Thyroid gland (tissue), 4 donors: ENCODE data around the gene SSTR5. TPM values are rescaled to one million over a fixed set of nuclear protein-coding genes. Genes with fewer than 3 reads are reported as not detected.

Experiments used
- DNase-seq, 2 donors: peaks; one replicate each; pipeline ENCODE4 v3.0.0-alpha.2; 2019
- H3K27ac ChIP-seq, 3 donors: fragments of 200-600 bp; sonication (generic); 1 replicate in 2 of 3; 2 replicates in 1 of 3; pipeline ENCODE4 v1.5.1; 2016 to 2019; ENCODE audit warnings: mild to moderate bottlenecking in 1 of 3, moderate library complexity in 1 of 3
- H3K27me3 ChIP-seq: fragments of 200-600 bp; sonication (generic); one replicate; pipeline ENCODE4 v1.5.1; 2019
- H3K36me3 ChIP-seq, 2 donors: fragments of 200-600 bp; sonication (generic); one replicate each; pipeline ENCODE4 v1.5.1; 2016 to 2019
- H3K4me1 ChIP-seq, 2 donors: fragments of 200-600 bp; sonication (generic); one replicate each; pipeline ENCODE4 v1.5.1; 2017 to 2019
- H3K4me3 ChIP-seq, 3 donors: fragments of 200-600 bp; sonication (generic); replicated peaks in 1 of 3; 1 replicate in 2 of 3; 2 replicates in 1 of 3; pipeline ENCODE4 v1.5.1; 2016; ENCODE audit warnings: mild to moderate bottlenecking in 1 of 3
- H3K9me3 ChIP-seq: fragments of 200-600 bp; sonication (generic); one replicate; pipeline ENCODE4 v1.5.1; 2017
- POLR2A ChIP-seq, 2 donors: fragments of 450-650 bp; IDR thresholded peaks; one replicate each; pipeline ENCODE4 v1.6.1; 2017; ENCODE audit warnings: antibody characterized with exemption in 2 of 2, mild to moderate bottlenecking in 2 of 2, moderate library complexity in 1 of 2
- WGBS, 2 donors: methylation state at CpG; one replicate each; pipeline ENCODE4 v1.1.5; 2017; 5-methylcytosine and 5-hydroxymethylcytosine counted together
- intact Hi-C: fragments of 100-400 bp; cut with DNase I; formaldehyde crosslinking; loops from one replicate; pipeline ENCODE4 v1.15.1; 2023
- total RNA-seq, 4 donors: library from RNA; depleted of rRNA; stranded (reverse); fragments of >200 nt; gene quantifications; one replicate each; pipeline ENCODE4 v1.2.3, GENCODE V29; 2016
- TF ChIP-seq, protein P1 (sequence below), 6 experiments: fragments of 200-600 bp in 3 of 6; fragments of 450-650 bp in 3 of 6; sonication (generic) in 3 of 6; IDR thresholded peaks; one replicate each; pipeline ENCODE4 v1.5.1; 2016 to 2019; ENCODE audit warnings: antibody characterized with exemption in 6 of 6, mild to moderate bottlenecking in 2 of 6, inconsistent platforms in 1 of 6, moderate library complexity in 1 of 6

SSTR5 gene
- total RNA-seq, 4 donors from 2014 or later = not detected

DNA sequence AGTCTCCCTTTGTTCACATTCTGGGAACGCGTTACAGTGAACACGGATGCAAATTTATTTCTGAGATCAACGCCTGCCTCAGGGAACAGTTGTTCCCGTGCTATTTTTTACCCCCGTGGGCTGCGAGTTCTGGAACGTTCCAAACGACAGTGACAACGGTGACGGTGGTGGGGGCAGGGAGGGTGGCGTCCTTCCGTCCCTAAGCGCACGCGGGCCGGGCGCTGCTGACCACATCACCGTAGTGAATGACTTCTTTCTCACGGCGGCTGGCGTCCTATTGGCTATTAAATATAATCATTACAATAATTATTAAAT lies 45.1 kb upstream of the SSTR5 start:
- 89 to 91% methylated on average over 22 of the region's 22 CpGs for WGBS, 2 donors
- H3K27ac ChIP-seq = no peak overlapping the region
- H3K27me3 ChIP-seq = no peaks in the 10 kb centered on the region
- DNase-seq = no peak
- H3K36me3 ChIP-seq = no peaks in the 10 kb centered on the region
- no peaks in the 10 kb centered on the region for H3K4me1 ChIP-seq
- no peak for TF ChIP-seq POLR2A (IDR thresholded peaks at IDR 0.05)
- TF ChIP-seq, protein P1, sequence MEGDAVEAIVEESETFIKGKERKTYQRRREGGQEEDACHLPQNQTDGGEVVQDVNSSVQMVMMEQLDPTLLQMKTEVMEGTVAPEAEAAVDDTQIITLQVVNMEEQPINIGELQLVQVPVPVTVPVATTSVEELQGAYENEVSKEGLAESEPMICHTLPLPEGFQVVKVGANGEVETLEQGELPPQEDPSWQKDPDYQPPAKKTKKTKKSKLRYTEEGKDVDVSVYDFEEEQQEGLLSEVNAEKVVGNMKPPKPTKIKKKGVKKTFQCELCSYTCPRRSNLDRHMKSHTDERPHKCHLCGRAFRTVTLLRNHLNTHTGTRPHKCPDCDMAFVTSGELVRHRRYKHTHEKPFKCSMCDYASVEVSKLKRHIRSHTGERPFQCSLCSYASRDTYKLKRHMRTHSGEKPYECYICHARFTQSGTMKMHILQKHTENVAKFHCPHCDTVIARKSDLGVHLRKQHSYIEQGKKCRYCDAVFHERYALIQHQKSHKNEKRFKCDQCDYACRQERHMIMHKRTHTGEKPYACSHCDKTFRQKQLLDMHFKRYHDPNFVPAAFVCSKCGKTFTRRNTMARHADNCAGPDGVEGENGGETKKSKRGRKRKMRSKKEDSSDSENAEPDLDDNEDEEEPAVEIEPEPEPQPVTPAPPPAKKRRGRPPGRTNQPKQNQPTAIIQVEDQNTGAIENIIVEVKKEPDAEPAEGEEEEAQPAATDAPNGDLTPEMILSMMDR (IDR thresholded peaks at IDR 0.05) = no peak
- intact Hi-C loops = no loop called here
- H3K4me3 ChIP-seq = no peak overlapping the region
- no peaks in the 10 kb centered on the region for H3K9me3 ChIP-seq

DNA sequence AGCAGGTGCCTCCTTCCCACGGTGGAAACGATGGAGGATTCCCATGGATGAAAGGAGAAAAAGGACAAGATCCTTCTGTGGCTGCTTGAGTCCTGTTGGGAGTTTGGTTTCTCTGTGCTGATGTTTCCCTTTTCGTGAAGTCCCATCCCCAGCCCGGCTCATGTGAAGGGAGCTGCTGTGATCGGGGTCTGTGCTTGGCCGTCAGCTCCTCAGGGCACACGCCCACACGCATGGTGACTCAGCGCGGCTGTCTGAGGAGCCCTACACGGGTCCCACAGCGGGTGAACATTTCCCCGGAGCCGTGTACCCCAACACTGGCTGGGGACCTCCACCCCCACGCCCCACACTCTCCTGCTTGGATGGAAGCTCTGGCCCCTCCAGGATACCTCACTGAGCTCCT lies 44.5 kb upstream of the SSTR5 start:
- Histone ChIP-seq H3K4me3 (no peak overlapping the region), H3K9me3 (no peaks in the 10 kb centered on the region), H3K27me3 (no peaks in the 10 kb centered on the region), H3K4me1 (no peaks in the 10 kb centered on the region), H3K27ac (no peak overlapping the region), H3K36me3 (no peaks in the 10 kb centered on the region)
- TF ChIP-seq POLR2A (IDR thresholded peaks at IDR 0.05) = no peak
- TF ChIP-seq, protein P1 (IDR thresholded peaks at IDR 0.05) = no peak
- intact Hi-C loops = no loop called here
- no peak for DNase-seq
- 73 to 79% methylated on average over 2 to 13 of the region's 15 CpGs for WGBS, 2 donors

DNA sequence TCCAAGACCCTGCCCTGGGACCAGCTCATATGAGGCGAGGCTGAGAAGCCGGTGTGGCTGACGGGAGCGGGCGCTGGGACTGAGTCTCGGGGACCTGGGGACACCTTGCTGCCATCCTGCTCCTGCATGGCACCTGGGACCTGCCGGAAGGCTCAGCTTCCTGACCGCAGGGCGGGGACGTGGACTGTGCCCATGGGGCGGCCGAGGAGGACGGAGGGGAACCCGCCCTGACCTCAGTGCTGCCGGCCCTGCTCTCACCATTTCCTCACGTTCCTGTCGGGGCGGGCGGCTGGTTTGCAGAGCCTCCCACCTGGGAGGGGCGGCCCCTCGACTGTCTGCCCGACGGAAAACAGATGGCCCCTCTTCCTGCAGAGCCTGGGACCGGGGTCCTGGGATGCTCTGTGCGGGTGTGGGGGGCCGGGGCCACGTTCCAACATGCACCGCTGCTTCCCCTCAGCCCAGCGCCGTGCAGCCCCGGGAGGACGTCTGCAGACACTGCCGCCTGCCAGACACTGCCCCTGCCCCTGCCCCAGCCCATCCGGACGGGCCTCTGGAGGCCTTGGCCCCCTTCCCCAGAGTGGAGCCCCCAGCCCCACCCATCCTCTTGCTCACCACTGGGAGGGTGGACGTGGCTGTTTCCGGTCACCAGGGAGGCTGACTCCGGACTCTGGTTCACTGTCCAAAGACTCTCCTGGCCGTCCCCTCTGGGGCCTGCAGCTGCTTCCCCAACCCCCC lies 43.9 kb upstream of the SSTR5 start:
- Histone ChIP-seq H3K9me3 (no peaks in the 10 kb centered on the region), H3K36me3 (no peaks in the 10 kb centered on the region), H3K4me1 (no peaks in the 10 kb centered on the region), H3K4me3 (no peak overlapping the region), H3K27me3 (no peaks in the 10 kb centered on the region), H3K27ac (no peak overlapping the region)
- no peak for TF ChIP-seq POLR2A (IDR thresholded peaks at IDR 0.05)
- TF ChIP-seq, protein P1 (IDR thresholded peaks at IDR 0.05) = no peak
- intact Hi-C loops = no loop called here
- no peak for DNase-seq
- 47 to 49% methylated on average over 7 to 17 of the region's 39 CpGs for WGBS, 2 donors

DNA sequence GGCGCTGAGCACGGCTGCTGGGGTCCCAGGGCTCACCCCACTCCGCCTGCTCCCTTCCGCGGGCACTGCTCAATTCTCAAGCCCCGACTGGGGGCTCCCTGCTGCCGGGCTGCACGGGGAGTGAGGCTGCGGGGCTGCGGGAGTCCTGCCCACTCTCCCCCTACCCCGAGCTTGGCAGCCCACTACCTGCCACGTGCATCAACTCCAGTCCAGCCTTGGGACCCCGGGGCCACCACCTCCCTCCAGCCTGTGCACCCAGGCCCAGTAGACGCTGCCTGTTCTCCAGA lies 43.3 kb upstream of the SSTR5 start:
- Histone ChIP-seq H3K4me3 (no peak overlapping the region), H3K27ac (no peak overlapping the region), H3K9me3 (no peaks in the 10 kb centered on the region), H3K4me1 (no peaks in the 10 kb centered on the region), H3K27me3 (no peaks in the 10 kb centered on the region), H3K36me3 (no peaks in the 10 kb centered on the region)
- intact Hi-C loops = no loop called here
- no CpG with 5 or more reads among the region's 14 CpGs for WGBS, 2 donors
- DNase-seq = no peak
- no peak for TF ChIP-seq POLR2A (IDR thresholded peaks at IDR 0.05)

DNA sequence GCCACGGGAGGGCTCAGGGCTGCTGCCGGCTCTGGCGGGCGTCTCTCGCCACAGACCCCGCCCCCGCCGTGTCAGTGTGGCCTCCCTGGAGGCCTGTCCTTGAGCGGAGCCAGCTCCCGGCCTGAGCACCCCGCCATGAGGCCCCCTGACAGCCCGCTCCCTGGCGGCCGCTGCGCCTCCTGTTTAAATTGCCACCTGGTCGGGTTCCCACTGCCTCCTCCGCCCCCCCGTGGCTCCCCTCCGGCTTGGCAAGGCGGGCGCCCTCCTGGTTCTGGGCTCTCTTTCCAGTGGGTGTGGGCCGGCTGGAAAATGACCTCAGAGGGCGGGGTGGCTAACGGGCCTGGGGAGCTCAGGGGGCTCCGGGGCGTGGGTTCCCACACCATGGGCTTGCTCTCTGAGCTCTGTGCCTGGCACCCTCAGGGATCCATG lies 42.1 kb upstream of the SSTR5 start:
- Histone ChIP-seq H3K36me3 (no peaks in the 10 kb centered on the region), H3K9me3 (no peaks in the 10 kb centered on the region), H3K4me3 (no peak overlapping the region), H3K4me1 (no peaks in the 10 kb centered on the region), H3K27me3 (no peaks in the 10 kb centered on the region), H3K27ac (no peak overlapping the region)
- WGBS, 2 donors = 30 to 68% methylated on average over 4 to 9 of the region's 26 CpGs
- no peak for TF ChIP-seq POLR2A (IDR thresholded peaks at IDR 0.05)
- TF ChIP-seq, protein P1 (IDR thresholded peaks at IDR 0.05) = no peak
- no peak for DNase-seq
- intact Hi-C loops = no loop called here

DNA sequence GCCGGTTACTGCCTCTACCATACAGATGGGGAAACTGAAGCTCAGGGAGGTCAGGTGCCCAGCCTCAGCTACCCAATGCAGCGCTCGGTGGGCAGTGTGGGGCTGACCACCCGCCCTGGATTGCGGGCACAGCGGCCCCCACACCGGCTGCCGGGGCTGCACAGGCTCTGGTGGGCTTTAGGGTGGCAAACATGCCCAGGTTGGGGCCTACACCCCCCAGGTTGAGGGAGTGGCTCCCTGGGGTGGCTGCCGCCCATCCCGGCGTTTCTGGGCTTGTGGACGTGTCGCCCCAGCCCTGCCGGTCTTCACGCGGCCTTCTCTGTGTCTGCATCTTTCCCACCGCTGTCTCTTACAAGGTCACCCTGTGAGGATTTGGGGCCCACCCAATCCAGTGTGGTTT lies 40.9 kb upstream of the SSTR5 start:
- no peak overlapping the region for H3K27ac ChIP-seq
- no peaks in the 10 kb centered on the region for H3K9me3 ChIP-seq
- DNase-seq = no peak
- TF ChIP-seq POLR2A (IDR thresholded peaks at IDR 0.05) = no peak
- TF ChIP-seq, protein P1 (IDR thresholded peaks at IDR 0.05) = no peak
- WGBS, 2 donors = 94 to 95% methylated on average over 10 to 13 of the region's 17 CpGs
- H3K4me1 ChIP-seq = no peaks in the 10 kb centered on the region
- no peak overlapping the region for H3K4me3 ChIP-seq
- no peaks in the 10 kb centered on the region for H3K27me3 ChIP-seq
- H3K36me3 ChIP-seq = no peaks in the 10 kb centered on the region
- intact Hi-C loops = no loop called here
